IPS-18c (cell line): ENCODE measurements around the gene ZIM2.
A peak's percentile ranks its signal among the peaks of the same experiment; 100 is the strongest.
"Not testable (repeated sequence)": the region's sequence is repeated elsewhere in the genome, so short reads cannot be mapped to it uniquely, and the experiment has no call there.

Experiments
- H3K4me3 ChIP-seq: 2 replicates; pipeline ENCODE4 v1.7.0; 2013; ENCODE audit warnings: low read depth, mild to moderate bottlenecking, low read length, moderate library complexity; ENCODE audit not compliant: insufficient read depth
- H3K9me3 ChIP-seq: one replicate; pipeline ENCODE4 v1.6.1; 2013; ENCODE audit warnings: mild to moderate bottlenecking, low read length, moderate library complexity; ENCODE audit not compliant: control insufficient read depth, insufficient read depth

The ZIM2 gene

DNA sequence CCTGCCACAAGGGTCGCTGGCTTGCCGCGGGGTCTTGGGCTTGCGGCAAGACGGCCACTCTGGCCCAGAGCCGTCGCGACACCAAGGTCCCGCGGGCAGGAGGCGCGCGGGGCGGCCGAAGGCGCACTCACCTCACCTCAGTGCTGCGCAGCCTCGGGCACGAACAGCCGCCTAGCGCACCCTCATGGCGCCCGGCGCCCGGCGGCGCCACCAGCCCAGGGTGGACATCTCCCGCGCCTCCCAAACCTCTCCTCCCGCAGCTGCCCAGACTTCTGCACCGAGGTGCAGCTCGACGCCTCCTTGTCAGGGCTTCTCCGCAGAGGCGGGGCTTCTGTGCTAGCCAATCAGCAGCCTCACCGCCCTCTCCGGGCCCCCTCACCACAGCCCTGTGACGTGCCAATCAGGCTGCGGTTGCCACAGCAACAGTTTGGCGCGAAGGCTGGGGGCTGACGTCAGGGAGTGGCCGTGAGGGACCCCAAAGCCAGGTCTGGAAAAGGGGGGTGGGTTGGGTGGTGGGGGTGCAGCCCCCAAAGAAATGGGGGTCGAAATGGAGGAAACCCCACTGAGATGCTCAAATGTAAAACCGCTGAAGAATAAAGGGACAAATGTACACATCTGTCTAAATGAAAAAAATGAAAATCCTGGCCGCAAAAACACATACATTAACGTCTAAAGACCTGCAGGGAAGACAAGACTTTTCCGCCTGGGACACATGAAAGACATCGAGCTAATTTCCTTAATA lies at the start of gene ZIM2, which contains the start of gene PEG3:
ZIM2 (minus strand) TSS at position 276 of the 742 bp plus-strand sequence. CDS start 16,449 bp downstream, outside the sequence.
PEG3 (minus strand) TSS at position 276 of the 742 bp plus-strand sequence. CDS start 16,071 bp downstream, outside the sequence.
- Histone ChIP-seq H3K9me3 (peaks cover 42% of the 10 kb centered on the region), H3K4me3 (no peak within 1 kb of the TSS; the same call in 1 of the 2 replicates)

DNA sequence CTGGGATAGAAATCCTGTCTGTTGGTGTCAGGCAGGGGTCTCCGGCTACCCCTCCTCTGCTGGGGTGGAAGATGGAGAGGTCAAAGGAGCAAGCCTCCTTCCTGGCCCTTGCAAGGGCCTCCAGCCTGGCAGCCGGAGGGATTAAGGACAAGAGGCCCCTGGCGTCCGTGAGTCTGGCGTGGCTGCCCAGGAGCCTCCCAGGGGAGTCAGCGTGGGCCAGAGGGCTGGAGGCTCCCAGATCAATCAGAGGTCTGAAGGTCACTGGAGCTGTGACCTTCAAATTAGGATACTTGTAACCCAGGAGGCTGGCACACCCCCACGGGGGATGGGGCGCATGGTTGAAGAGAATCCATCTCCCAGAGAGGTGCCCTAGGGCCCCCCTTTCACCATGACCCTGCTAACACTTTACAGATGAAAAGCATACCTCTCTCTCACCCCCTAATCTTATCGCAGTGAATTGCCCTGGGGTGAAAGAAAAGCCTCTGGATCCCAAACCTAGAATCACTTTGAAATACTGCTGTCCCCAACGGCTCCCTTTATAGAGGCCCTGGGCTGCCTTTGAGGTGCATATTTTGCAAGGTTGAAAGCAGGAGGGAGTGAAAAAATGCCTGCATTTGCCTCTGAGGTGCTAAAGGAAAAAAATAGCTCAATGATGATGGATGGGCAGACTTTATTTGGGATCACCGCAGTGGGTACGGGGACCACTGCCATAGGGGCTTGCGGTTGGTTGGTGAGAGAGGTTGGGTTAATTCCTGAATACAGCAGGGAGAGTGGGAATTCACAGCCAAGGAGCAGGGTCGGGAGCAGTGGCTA lies 44.9 kb upstream of the ZIM2 start:
- Histone ChIP-seq H3K4me3 (no peak overlapping the region), H3K9me3 (peaks cover 37% of the 10 kb centered on the region)

DNA sequence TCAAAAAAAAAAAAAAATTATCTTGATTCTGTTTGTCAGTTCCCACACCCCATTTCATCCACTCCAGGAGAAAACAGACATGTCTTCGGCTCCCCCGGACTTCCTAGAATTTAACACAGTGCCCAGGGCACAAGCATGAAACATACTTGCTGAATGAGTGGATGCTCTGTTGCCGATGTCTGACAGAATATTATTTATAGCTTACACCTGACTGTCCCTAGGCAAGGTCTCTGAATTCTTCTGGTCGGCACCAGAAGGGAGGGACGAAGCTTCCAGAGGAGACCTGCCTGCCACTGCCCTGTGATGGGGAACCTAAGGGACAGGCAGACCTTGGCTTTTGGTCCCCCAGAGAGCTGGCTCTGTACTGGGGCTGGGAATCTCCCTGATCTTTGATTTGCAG lies 43.9 kb upstream of the ZIM2 start:
- Histone ChIP-seq H3K4me3 (no peak overlapping the region), H3K9me3 (peaks cover 38% of the 10 kb centered on the region)

DNA sequence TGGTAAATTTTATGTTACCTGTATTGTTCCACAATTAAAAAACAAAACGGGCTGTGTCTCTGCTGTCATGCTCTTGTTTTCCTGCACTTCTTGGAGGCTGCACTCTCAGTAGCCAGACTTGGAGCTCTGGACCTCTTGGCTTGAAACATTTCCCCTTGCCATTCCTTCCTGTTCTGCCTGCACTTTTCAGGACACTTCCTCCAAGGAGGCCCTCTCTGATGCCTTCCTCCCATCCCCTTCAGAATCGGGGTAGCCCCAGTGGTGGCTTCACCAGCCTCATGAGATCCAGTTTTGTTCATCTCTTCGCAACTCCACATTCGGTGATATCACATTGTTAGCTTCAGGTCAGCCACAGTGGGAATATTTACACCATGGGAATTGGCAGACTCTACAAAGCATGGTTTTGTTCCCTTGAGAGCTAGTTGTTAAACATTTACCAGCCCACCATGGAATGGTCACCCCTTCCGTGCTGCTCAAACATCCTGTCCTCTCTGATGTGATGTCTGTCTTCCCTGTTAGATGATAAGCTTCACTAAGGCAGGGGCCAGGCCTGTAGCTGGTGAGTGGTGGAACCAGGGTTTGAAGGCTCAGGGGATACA lies 40.2 kb upstream of the ZIM2 start:
- Histone ChIP-seq H3K4me3 (peak overlapping the region; percentile 15; the same call in 1 of the 2 replicates), H3K9me3 (peaks cover 42% of the 10 kb centered on the region)

DNA sequence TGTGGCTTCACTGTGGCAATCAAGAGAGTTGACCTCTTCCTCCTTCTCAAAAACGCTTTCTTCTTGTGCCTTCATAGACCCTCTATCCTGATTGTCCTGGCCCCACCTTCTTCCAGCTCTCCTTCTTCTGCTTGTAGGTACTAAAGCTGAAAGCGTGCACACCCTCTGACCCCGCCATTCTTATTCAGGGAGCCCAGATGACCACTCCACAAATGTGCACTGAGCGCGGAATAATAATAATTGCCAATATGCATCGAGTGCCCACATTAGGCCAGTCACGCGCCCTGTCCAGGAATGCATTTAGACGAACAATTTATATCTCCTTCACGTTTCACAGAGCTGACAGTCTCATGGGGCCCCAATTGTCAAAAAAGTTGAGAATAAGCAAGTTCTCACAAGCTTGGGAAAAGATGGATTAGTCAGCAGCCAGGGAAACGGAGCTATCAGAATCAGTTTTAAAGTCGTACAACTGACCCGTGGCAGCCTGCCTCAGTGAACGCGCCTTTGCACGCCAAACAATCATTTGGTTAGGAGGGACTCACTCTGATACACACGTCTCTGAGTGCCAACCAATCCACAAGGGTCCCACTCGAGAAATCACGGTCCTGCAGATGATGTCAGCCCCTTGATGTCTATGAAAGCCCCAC lies 36.7 kb upstream of the ZIM2 start:
- peaks cover 43% of the 10 kb centered on the region for H3K9me3 ChIP-seq
- no peak overlapping the region for H3K4me3 ChIP-seq

DNA sequence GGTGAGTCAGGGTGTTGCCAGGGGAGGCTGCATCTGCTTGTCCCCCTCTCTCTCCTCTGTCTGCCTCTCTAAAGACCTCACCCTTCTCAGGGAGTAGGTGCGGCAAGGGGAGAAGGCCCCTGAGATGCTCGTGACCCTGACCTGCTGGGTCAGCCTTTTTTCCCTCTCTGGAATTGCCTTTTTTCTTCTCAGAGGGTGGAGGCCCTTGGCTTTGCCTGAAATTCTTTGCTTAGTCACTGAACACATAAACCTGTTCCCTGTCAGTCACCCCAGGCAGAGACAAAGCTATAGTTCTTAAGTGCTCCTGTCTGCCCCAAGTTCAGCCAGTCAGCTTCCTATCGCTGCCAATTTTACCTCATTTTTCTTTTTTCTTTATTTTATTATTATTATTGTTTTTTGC lies 35.2 kb upstream of the ZIM2 start:
- Histone ChIP-seq H3K4me3 (no peak overlapping the region; the same call in 1 of the 2 replicates), H3K9me3 (peaks cover 38% of the 10 kb centered on the region)

DNA sequence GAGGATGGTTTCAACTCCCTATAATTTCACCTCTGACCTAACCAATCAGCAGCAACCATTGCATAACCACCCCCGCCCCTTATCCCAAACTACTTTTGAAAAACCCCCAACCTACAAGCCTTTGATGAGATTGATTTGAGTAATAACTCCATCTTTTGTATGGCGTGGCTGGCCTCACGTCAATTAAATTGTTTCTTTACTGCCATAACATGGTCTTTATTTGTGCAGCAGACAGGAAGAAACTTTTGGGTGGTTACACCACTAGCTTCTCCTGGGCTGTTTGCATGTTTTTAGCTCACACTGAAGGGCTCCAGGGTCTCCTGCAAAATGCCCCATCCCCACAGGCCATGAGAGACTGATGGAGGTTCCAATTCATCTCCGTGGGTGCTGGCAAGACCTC lies 34.0 kb upstream of the ZIM2 start:
- H3K4me3 ChIP-seq: no peak overlapping the region
- peaks cover 44% of the 10 kb centered on the region for H3K9me3 ChIP-seq

DNA sequence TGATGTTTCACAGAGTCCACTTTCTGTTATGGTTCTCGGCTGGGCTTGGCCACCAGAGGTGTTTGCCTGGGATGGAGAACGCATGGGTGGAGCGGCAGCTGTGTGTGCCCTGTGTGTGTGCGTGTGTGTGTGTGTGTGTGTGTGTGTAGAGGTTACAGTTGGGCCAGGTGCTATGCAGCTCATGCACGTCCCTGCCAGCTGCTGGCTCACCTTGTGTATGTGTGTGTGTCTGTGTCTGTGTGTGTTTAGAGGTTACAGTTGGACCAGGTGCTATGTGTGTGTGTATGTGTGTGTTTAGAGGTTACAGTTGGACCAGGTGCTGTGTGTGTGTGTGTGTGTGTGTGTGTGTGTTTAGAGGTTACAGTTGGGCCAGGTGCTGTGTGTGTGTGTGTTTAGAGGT lies 33.0 kb upstream of the ZIM2 start:
- peaks cover 39% of the 10 kb centered on the region for H3K9me3 ChIP-seq
- H3K4me3 ChIP-seq: no peak overlapping the region

DNA sequence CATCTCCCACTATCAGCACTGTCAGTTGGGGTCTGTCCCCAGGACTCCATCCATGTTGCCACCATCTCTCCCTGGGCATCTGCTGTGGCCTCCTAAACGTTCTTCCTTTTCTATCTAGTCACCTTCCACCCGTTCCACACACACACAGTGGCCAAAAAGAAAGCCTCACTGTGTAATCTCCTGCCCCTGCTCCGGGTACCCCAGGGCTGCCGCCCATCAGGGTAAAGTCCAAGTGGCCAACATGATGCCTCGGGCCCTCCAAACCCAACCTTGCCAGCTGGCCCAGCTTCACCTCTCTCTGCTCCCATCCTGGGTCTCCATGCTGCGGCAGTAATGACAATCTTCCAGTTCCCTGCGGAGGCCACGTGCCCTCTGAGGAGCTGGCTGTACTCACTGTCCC lies 29.4 kb upstream of the ZIM2 start:
- Histone ChIP-seq H3K9me3 (peaks cover 31% of the 10 kb centered on the region), H3K4me3 (no peak overlapping the region)

DNA sequence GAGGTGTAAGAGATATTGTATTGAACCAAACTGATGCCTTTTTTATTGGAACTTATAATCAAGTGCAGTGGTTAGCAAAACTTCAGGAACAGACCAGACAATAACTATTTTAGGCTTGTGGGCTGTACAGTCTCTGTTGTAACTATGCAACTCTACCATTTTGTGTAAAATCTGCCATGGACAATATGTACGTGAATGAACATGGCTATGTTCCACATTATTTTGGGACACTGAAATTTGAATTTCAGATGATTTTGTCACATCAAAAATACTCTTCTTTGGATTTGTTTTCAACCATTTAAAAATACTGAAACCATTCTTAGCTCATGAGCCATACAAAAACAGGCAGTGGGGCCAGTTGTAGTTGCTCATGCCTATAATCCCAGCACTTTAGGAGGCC lies 27.9 kb upstream of the ZIM2 start:
- Histone ChIP-seq H3K4me3 (no peak overlapping the region), H3K9me3 (peaks cover 25% of the 10 kb centered on the region)

DNA sequence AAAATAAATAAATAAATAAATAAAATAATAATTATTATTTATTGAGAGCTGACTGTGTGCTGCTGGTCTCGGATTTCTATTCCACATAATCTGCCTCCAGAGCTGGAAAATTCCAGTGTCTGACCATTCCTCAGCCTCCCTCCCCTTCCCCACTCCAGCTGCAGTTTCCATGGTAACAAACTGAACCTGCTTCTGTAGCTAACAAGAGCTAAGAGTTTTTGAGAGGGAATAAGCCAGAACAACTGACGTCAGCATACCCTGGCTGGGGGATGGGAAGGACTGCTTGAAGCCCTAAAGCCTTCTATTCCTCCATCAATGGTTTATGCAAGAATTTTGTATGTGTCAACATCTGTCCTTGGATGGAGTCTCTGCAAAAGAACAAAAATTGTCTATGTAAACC lies 26.0 kb upstream of the ZIM2 start:
- peaks cover 30% of the 10 kb centered on the region for H3K9me3 ChIP-seq
- no peak overlapping the region for H3K4me3 ChIP-seq

DNA sequence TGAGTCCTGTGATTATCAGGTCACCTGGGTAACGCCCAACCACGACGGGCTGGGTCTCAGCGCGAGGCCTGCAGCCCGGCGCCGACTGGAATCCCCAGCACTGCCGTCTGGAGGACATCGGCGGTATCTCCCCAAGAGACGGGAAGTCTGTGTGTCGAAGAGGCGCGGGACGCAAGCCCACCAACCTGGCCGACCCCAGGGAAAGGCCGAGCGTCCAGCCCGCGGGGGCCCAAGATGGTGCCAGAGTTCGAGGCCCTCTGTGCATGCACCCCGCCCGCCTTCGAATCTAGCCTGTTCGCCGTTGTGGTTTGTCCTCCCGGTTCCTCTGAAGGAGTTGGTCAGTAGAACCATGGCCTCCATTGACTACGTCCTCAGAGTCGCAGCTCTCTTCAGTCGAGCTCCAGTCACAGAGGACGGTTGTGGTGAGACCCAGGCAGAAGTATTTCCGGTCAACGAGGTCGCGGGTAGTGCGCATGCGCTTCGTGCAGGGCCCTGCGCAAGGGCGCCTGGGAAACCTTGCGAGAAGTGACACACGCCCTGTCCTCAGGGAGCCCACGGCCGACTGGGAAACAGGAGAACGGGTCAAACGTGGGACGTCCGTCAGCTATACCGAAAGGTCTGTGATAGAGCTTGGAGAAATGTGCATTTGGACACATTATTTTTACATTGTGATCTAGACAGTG lies 24.1 kb upstream of the ZIM2 start:
- Histone ChIP-seq H3K9me3 (peaks cover 24% of the 10 kb centered on the region), H3K4me3 (no peak overlapping the region)

DNA sequence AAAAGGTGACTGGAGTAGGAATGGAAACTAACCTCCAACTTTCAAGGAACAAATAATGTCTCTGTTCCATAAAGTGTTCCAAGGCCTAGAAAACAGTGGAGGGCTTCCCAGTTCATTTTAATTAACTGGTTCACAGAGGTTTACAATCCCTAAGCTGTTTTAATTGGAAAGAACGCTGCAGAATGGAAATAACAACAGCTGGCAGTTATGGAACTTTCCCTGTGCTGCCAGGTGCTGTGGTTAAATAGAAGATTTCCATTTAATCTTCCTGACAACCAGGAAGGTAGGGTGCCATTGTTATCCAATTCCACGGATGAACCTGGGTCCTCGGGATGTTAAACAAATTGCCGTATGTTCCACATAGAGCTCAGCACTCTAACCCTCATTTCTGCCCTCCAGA lies 22.2 kb upstream of the ZIM2 start:
- peaks cover 19% of the 10 kb centered on the region for H3K9me3 ChIP-seq

DNA sequence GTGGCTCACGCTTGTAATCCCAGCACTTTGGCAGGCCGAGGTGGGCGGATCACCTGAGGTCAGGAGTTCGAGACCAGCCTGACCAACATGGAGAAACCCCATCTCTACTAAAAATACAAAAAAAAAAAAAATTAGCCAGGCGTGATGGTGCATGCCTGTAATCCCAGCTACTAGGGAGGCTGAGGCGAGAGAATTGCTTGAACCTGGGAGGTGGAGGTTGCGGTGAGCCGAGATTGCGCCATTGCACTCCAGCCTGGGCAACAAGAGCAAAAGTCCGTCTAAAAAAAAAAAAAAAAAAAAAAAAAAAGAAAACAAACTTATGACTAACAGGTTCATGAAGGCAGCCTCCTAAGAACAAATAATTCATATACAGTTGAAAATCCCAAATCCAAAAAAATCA lies 19.9 kb upstream of the ZIM2 start:
- H3K4me3 ChIP-seq: not testable (repeated sequence)
- peaks cover 21% of the 10 kb centered on the region for H3K9me3 ChIP-seq

More for the DNA sequence above, 22.2 kb upstream of the ZIM2 start:
- H3K4me3 ChIP-seq: no peak overlapping the region

DNA sequence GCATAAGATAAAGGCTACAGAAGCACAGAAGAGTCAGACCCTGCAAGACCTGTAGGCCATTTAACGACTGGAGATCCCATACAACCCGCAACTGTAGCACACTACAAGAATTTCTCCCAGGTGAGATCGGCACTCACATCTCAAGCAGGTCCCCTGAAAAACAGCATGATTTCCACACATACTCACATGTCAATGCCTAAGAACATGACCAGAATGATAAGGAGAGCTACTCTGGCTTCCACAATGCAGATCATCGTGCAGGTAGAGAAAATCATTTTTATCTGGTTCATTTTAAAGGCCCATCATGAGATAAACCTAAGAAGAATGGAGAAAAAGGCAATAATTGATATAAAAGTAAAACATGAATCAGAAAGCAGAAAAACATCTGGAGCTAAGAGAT lies 17.5 kb upstream of the ZIM2 start:
- H3K9me3 ChIP-seq: peaks cover 20% of the 10 kb centered on the region

DNA sequence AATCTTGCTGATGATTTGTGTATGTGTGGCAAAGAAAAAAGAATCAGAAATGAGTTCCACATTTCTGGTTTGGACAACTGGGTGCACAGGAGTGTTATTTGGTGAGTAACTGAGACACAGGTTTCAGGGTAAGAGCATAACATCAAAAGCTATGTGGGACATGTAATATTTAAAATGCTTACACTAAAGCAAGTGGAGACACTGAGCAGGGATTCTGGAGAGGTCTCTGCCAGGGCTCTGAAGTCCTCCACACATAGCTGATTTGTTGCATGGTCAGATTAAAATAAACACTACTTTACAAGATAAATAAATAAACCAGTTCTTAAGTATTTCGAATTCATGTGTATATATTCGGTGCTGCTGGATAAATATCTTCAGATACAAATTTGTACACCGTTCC lies 16.3 kb upstream of the ZIM2 start:
- H3K9me3 ChIP-seq: peaks cover 18% of the 10 kb centered on the region

More for the DNA sequence above, 17.5 kb upstream of the ZIM2 start:
- no peak overlapping the region for H3K4me3 ChIP-seq

DNA sequence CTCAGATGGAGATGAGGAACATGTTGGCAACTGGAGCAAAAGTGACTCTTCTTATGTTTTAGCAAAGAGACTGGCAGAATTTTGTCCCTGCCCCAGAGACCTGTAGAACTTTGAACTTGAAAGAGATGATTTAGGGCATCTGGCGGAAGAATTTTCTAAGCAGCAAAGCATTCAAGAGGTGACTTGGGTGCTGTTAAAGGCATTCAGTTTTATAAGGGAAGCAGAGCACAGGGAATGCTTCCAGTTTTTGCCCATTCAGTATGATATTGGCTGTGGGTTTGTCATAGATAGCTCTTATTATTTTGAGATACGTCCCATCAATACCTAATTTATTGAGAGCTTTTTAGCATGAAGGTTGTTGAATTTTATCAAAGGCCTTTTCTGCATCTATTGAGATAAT lies 11.8 kb upstream of the ZIM2 start:
- peaks cover 18% of the 10 kb centered on the region for H3K9me3 ChIP-seq
- not testable (repeated sequence) for H3K4me3 ChIP-seq

More for the DNA sequence above, 16.3 kb upstream of the ZIM2 start:
- H3K4me3 ChIP-seq: no peak overlapping the region
